OCI-LY3 (cell line): ENCODE results near the gene EFNA3.

Experiments used
- H2AFZ ChIP-seq: fragments of 200-600, 300-600 bp; shearing (Covaris generic); 2 replicates; pipeline ENCODE4 v1.6.0; 2014; ENCODE audit warnings: antibody characterized with exemption, low read depth, low read length
- H3K27ac ChIP-seq: fragments of 200-600, 300-600 bp; sonication (generic); 2 replicates; pipeline ENCODE4 v1.5.1; 2014; ENCODE audit warnings: mild to moderate bottlenecking, low read length, moderate library complexity, mixed read lengths
- H3K27me3 ChIP-seq: fragments of 200-600, 300-600 bp; sonication (generic); 2 replicates; pipeline ENCODE4 v1.6.1; 2014; ENCODE audit warnings: low read depth, low read length, mixed read lengths
- H3K36me3 ChIP-seq: fragments of 200-600, 300-600 bp; sonication (generic); replicated peaks from 2 replicates; pipeline ENCODE3; 2014; ENCODE audit warnings: low read depth, low read length, mixed read lengths
- H3K4me1 ChIP-seq: fragments of 300-600, 200-600 bp; sonication (generic); 2 replicates; pipeline ENCODE4 v1.6.1; 2014; ENCODE audit warnings: low read length, mixed read lengths
- H3K4me2 ChIP-seq: fragments of 200-600, 300-600 bp; sonication (generic); 2 replicates; pipeline ENCODE4 v1.6.1; 2014; ENCODE audit warnings: low read length, mixed read lengths
- H3K4me3 ChIP-seq: fragments of 300-600, 200-600 bp; sonication (generic); 2 replicates; pipeline ENCODE4 v1.5.1; 2014; ENCODE audit warnings: antibody characterized with exemption, mild to moderate bottlenecking, low read length, moderate library complexity
- H3K79me2 ChIP-seq: fragments of 300-600, 200-600 bp; shearing (Covaris generic); 2 replicates; pipeline ENCODE4 v1.6.1; 2014; ENCODE audit warnings: mild to moderate bottlenecking, low read length, mixed read lengths
- H3K9ac ChIP-seq: fragments of 300-600, 200-600 bp; shearing (Covaris generic); 2 replicates; pipeline ENCODE4 v1.6.0; 2014; ENCODE audit warnings: mild to moderate bottlenecking, low read length, moderate library complexity
- H3K9me3 ChIP-seq: fragments of 200-600, 300-600 bp; shearing (Covaris generic); 2 replicates; pipeline ENCODE4 v1.6.1; 2014; ENCODE audit warnings: low read length, mixed read lengths; ENCODE audit not compliant: insufficient read depth
- H4K20me1 ChIP-seq: fragments of 200-600, 300-600 bp; sonication (generic); 2 replicates; pipeline ENCODE4 v1.6.1; 2016; ENCODE audit warnings: low read length, mixed read lengths; ENCODE audit not compliant: insufficient read depth
- CTCF ChIP-seq: fragments of 200-600, 300-600 bp; sonication (generic); IDR thresholded peaks from 2 replicates; pipeline ENCODE4 v1.5.1; 2014; ENCODE audit warnings: antibody characterized with exemption, low read length, low read depth
- EZH2phosphoT487 ChIP-seq: fragments of 200-600 bp; shearing (Covaris generic); IDR thresholded peaks from 2 replicates; pipeline ENCODE4 v1.6.1; 2018; ENCODE audit warnings: antibody characterized with exemption, mixed run types, low read depth

Gene EFNA3

GRCh38 chr1:155044365-155044764, 34.3 kb upstream of the EFNA3 start:
- H3K4me3 ChIP-seq, result no peak overlapping the region
- no peak for TF ChIP-seq CTCF
- no peak for TF ChIP-seq EZH2phosphoT487
- H3K27ac ChIP-seq, result no peak overlapping the region
- H4K20me1 ChIP-seq, result no peaks in the 10 kb centered on the region
- H3K79me2 ChIP-seq, result no peaks in the 10 kb centered on the region
- no peaks in the 10 kb centered on the region for H3K4me1 ChIP-seq
- no peaks in the 10 kb centered on the region for H3K36me3 ChIP-seq
- peak overlapping the region; percentile 35; the same call in 1 of the 2 replicates for H2AFZ ChIP-seq
- no peak overlapping the region for H3K9ac ChIP-seq
- H3K9me3 ChIP-seq, result no peaks in the 10 kb centered on the region
- no peak overlapping the region for H3K4me2 ChIP-seq
- no peaks in the 10 kb centered on the region for H3K27me3 ChIP-seq

GRCh38 chr1:155044812-155045657, 33.6 kb upstream of the EFNA3 start:
- Histone ChIP-seq H3K9me3 (no peaks in the 10 kb centered on the region), H3K27ac (no peak overlapping the region), H3K4me3 (no peak overlapping the region), H4K20me1 (no peaks in the 10 kb centered on the region), H2AFZ (peak overlapping the region; percentile 35; the same call in 1 of the 2 replicates), H3K36me3 (no peaks in the 10 kb centered on the region), H3K79me2 (no peaks in the 10 kb centered on the region), H3K27me3 (no peaks in the 10 kb centered on the region), H3K4me2 (no peak overlapping the region), H3K9ac (no peak overlapping the region), H3K4me1 (peaks cover 4% of the 10 kb centered on the region)
- TF ChIP-seq EZH2phosphoT487, result no peak
- TF ChIP-seq CTCF, result peak; percentile 88

GRCh38 chr1:155048449-155049334, 29.9 kb upstream of the EFNA3 start:
- Histone ChIP-seq H3K4me3 (no peak overlapping the region), H3K4me1 (peaks cover 17% of the 10 kb centered on the region), H3K4me2 (no peak overlapping the region), H3K79me2 (no peaks in the 10 kb centered on the region), H3K27ac (no peak overlapping the region), H4K20me1 (no peaks in the 10 kb centered on the region), H2AFZ (no peak overlapping the region), H3K36me3 (peaks cover 5% of the 10 kb centered on the region), H3K9ac (no peak overlapping the region), H3K27me3 (no peaks in the 10 kb centered on the region), H3K9me3 (no peaks in the 10 kb centered on the region)
- TF ChIP-seq CTCF (no peak), EZH2phosphoT487 (no peak)
